Measurements from ENCODE around the gene RAB11FIP3. TPM values are rescaled to one million over a fixed set of nuclear protein-coding genes. Genes with fewer than 3 reads are reported as not detected.

The RAB11FIP3 gene
- total and polyA plus RNA-seq, 12 donors: 12.7 to 63.4 (median 40.8) TPM

- TF ChIP-seq CTCF (IDR thresholded peaks at IDR 0.05) (no peak), POLR2A (IDR thresholded peaks at IDR 0.05) (no peak)
- DNase-seq: peak in 2 of 7 donors; percentile 43 to 74
- no peak overlapping the region for H3K27ac ChIP-seq
- no peaks in the 10 kb centered on the region for H3K27me3 ChIP-seq
- H3K36me3 ChIP-seq (replicated peaks in 1 of 2): peaks cover 0 to 8% of the 10 kb centered on the region in 2 donors
- intact Hi-C loops (cut with DNase I): loop anchor here (10.0 kb wide), 2 partner anchors 88 to 128 kb away; partner anchors contain the start of gene NME4 (in 1 of the 2)
- H3K4me1 ChIP-seq (replicated peaks in 1 of 2): peaks cover 18 to 27% of the 10 kb centered on the region in 2 donors
- H3K9me3 ChIP-seq (replicated peaks in 1 of 3): no peaks in the 10 kb centered on the region
- 55 to 62% (median 59%) methylated on average over 16 to 23 of the region's 23 CpGs for WGBS, 4 donors
- no peak overlapping the region for H3K4me3 ChIP-seq
These were observed 97.1 kb downstream of the RAB11FIP3 start for GRCh38 chr16:522320-523096.

- TF ChIP-seq POLR2A (IDR thresholded peaks at IDR 0.05): no peak
- no peak for TF ChIP-seq CTCF (IDR thresholded peaks at IDR 0.05)
- Histone ChIP-seq H3K27ac (no peak overlapping the region), H3K27me3 (no peaks in the 10 kb centered on the region), H3K36me3 (replicated peaks in 1 of 2) (peaks cover 0 to 8% of the 10 kb centered on the region in 2 donors), H3K4me1 (replicated peaks in 1 of 2) (peaks cover 18 to 27% of the 10 kb centered on the region in 2 donors), H3K9me3 (replicated peaks in 1 of 3) (no peaks in the 10 kb centered on the region), H3K4me3 (no peak overlapping the region)
- WGBS, 4 donors: 86 to 96% (median 90%) methylated on average over 4 to 22 of the region's 22 CpGs
- DNase-seq: no peak
- intact Hi-C loops (cut with DNase I): loop anchor here (10.0 kb wide), 2 partner anchors 88 to 128 kb away; partner anchors contain the start of gene NME4 (in 1 of the 2)
These were observed 97.8 kb downstream of the RAB11FIP3 start for GRCh38 chr16:523097-523741.

- H3K4me3 ChIP-seq: no peak overlapping the region
- DNase-seq: no peak
- peaks cover 0 to 5% of the 10 kb centered on the region in 2 donors for H3K36me3 ChIP-seq (replicated peaks in 1 of 2)
- no peaks in the 10 kb centered on the region for H3K27me3 ChIP-seq
- peak overlapping the region in 1 of 5 donors; percentile 97 for H3K27ac ChIP-seq
- WGBS, 4 donors: 68 to 88% (median 69%) methylated on average over 16 to 24 of the region's 24 CpGs
- H3K4me1 ChIP-seq (replicated peaks in 1 of 2): peaks cover 28 to 38% of the 10 kb centered on the region in 2 donors
- no peak for TF ChIP-seq POLR2A (IDR thresholded peaks at IDR 0.05)
- TF ChIP-seq CTCF (IDR thresholded peaks at IDR 0.05): no peak
- H3K9me3 ChIP-seq (replicated peaks in 1 of 3): no peaks in the 10 kb centered on the region
- intact Hi-C loops (cut with DNase I): loop anchor here (10.0 kb wide), 2 partner anchors 90 to 130 kb away; partner anchors contain the start of gene NME4 (in 1 of the 2)
These were observed 99.0 kb downstream of the RAB11FIP3 start for GRCh38 chr16:524274-525040.

Measured in adrenal gland (tissue), 12 donors.